GF-D8 (cell line): ENCODE results near the gene CSNK1D.
"Not testable (repeated sequence)": the region's sequence is repeated elsewhere in the genome, so short reads cannot be mapped to it uniquely, and the experiment has no call there.

Experiments
- DNase-seq: peaks from one replicate; lab custom pipeline; 2025; lab: John Stamatoyannopoulos, UW

The CSNK1D gene

DNA sequence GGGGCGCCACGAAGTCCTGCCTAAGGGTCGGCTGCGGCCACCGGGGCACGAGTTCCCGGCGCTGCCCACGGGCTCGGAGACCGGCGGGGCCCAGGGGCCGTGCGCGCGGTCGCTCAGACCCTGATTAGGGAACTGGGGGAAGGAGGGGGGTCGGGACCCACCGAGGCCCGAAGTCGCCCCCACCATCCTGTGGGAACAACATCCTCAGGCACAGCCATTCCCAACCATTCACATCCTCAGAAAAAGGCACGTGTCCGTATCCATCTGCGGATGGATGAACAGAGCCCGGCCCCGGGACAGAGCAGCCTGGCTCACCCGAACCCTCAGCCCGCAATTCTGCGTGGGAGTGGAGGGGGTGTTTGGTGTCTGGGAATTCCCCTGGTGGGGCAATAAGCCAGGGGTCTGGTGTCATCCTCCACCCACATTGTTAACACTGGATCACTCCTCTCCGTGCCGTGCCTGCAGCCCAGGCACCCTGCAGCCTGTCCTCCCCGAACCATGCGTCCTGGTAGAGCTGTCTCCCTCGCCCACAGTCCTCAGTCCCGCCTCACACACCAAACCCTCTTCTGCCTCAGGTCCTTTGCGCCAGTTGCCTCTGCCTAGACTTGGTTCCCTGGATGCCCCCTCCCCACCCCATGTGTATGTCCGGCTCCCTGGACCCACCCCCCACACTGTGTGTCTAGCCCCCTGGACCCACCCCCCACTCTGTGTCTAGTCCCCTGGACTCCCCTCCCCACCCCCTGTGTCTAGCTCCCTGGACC lies 60.1 kb downstream of the CSNK1D start:
- no peak for DNase-seq

DNA sequence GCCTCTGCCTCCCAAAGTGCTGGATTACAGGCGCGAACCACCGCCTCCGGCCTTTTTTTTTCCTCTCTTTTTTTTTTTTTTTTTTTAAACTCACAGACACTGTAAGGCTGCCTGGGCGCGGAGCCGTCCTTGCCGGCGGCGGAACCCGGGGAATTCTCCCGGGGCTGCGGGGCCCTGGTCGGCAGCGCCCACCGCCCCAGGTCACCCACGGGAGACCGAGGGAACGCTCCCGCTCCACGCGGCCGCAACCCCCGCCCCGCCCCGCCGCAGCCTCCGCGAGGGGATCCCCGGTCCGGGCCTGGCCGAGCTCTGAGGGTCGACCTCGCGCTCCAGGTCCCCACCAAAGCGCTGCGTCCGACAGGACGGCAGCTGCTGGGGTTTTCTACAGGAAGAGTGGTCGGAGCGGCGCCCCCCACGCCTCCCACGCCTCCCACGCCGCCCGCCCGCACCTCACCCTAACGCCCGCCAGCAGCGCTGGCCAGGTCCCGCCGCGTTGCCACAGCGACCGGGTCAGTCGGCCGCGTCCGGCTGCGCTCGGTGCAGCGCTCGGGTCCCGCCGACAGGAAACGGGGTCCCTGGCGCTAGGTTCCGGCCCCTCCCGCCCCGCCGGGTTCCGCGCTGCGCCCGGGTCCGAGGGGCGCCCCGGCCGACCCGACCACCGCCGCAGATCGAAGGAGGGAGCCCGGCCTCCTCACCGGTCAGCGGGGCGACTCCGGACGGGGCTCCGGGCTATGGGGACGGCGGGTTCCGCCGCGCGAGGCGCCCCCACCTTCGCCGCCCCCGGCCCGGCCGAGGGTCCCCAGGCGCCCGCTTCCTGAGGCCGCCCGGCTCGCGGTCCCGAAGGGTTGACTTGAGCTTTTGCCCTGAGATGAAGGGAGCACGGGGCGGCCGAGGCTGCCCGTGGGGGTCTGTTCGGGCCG lies 60.9 kb downstream of the CSNK1D start, which contains the start of gene CCDC57:
CCDC57 (minus strand) TSS at position 512 of the 920 bp plus-strand sequence. CDS start 10,898 bp downstream, outside the sequence.
- DNase-seq, result peak; percentile 41

DNA sequence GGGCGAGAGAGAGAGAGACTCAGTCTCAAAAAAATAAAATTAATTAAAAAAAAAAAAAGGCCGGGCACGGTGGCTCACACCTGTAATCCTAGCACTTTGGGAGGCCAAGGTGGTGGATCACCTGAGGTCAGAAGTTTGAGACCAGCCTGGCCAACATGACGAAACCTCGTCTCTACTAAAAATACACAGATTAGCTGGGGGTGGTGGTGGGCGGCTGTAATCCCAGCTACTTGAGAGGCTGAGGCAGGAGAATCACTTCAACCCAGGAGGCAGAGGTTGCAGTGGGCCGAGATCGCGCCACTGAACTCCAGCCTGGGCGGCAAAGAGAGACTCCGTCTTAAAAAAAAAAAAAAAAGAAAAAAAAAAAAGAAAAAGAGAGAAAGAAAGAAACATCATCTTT lies 62.8 kb downstream of the CSNK1D start:
- DNase-seq, result not testable (repeated sequence)

DNA sequence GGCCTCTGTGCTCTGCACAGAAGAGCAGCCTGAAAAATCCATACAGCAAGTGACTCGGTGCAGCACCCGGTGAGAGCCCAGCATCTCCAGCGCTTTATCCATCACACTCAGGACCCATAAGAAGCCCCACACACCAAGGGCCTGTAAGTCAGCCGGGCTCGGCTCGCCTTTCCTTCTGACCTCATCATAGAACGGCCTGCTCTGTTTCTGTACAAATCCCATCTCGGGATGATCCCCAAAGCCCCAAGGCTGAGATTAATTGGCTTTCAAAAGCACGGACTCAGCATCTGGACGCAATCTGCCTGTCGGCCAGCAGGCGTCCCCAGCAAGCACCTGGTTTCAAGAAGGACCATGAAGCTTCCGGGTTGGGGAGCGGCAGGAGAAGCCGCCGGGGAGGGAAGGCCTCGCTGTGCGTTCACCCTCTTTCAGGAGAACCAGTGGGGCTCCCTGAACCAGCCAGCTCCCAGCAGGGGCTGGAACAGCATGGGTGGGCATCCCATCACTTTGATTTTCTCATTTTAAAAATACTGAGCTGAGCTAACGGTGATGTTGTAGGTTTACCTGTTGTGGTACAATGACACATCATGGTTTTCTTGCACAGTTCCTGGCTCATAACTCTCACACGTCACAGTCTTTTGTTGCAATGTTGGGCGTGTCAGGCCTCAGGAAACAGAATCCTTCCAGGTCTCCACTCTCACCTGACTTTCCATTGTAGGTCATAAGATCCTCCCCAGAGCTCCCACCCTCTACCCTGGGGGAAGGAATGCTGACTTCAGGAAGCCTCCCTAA lies 67.6 kb downstream of the CSNK1D start:
- DNase-seq, result peak; percentile 62

DNA sequence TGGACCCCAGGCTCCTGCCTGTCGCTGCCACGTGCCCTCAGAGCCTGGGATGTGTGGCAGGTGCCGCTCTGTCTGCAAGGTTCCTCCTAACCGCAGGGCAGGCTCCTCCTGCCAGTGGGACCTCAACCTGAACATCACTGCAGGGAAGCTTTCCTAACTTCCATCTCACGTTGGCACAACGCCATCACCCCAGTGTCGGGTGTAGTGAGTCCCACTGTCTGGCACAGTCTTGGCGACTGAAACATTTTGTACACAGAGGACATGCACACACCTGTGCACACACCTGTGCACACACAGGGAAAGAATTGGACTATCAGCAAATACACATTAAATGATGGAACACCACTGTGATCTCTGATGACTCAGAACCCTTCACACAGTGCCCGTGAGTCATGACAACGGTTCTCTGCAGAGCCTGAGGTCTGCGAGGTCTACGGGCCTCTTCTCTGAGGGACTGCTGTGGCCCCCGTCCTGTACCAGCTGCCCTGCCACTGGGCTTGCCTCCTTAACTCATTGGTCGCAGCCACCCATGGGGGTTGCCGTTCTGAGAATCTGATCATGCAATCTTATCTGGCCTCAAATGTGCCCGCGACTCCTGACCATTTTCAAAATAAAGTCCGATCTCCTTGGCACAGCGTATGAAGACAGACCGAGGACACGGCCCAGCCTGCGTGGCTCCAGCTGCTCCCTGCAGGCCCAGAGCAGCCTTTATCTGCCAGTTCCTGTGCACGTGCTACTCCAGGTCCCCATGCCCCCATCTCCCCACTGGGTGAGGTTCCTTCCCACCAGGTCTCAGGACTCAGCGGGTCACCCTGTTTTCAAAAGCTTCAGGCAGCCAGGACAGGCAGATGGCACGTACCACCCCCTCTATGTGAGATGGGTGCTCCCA lies 68.4 kb downstream of the CSNK1D start:
- DNase-seq, result no peak

DNA sequence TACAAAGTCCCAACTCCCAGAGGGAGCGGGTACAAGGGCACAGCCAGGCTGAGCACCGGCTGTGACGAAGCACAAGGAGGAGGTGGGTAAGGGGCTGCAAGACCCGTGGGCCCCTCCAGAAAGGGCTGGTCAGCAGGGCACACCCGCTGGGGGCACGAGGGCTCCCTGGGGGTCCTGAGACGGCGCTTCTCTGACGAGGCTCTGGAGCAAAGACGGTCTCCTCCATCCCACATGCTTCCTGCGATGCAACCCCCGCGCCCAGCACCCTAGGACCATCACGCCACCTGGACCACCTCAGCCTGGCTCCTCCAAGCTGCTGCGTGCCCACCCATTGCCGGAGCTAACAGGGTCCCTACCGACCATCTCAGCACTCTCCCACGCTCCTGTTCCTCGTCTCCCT lies 69.6 kb downstream of the CSNK1D start:
- no peak for DNase-seq

DNA sequence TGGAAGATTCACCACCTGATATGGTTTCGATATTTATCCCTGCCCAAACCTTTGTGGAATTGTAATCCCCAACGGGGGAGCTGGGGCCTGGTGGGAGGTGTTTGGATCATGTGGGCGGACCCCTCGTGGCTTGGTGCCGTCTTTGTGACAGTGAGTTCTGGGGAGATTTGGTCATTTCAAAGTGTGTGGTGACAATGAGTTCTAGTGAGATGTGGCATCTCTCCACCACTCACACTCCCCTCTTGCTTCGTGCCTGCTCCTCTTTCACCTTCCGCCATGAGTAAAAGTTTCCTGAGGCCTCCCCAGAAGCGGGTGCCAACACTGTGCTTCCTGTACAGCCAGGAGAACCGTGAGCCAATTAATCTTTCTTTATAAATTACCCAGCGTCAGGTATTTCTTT lies 70.5 kb downstream of the CSNK1D start:
- DNase-seq, result no peak

DNA sequence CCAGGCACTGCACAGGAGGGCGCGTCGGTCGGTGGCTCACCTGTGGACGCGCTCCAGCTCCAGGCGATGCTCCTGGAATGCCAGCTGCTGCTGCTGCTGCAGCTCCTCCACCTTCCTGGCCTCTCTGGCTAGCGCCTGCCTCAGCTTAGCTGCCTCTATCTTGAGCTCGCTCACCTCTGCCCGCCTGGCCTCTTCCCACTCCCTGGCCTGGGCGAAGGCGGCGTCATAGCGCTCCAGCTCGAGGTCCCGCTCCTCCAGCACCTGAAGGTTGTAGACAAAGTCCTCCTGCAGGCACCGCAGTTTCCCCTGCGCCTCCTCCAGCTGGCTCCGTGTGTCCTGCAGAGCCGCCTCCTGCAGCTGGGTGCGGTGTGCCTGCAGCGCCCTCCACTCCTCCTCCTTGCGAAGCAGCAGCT lies 72.0 kb downstream of the CSNK1D start:
- DNase-seq, result no peak

DNA sequence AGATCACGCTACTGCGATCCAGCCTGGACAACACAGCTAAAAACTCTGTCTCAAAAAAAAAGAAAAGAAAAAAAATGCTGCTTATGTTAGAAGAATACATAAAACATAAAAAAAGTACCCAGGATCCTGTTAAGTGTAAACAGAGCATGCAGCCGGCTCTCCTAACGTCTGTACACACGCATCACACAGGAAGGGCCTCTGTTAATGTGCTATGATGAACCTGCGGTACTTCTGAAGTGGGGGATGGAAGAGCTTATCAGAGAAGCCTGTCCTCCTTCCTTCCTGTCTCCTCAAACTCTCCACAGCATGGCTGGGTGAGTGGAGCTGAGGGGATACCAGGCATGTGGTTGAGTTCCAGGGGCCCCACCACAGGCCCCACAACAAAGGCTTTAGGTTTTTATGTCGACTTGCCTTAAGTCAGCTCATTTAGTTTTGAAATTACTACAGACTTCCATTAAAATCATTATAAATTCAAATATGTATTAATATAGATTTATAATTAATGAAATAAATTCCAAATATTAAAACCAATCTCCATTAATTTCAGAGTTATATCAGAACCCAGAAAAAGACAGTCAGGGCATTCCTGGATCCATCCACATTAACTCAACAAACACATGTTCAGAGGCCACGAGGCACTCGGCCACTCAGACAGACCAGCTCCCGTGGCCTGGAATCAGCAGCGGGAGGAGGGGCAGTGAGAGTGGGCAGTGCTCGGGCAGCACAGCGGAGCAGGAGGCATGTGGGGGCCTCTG lies 72.6 kb downstream of the CSNK1D start:
- peak; percentile 21 for DNase-seq

DNA sequence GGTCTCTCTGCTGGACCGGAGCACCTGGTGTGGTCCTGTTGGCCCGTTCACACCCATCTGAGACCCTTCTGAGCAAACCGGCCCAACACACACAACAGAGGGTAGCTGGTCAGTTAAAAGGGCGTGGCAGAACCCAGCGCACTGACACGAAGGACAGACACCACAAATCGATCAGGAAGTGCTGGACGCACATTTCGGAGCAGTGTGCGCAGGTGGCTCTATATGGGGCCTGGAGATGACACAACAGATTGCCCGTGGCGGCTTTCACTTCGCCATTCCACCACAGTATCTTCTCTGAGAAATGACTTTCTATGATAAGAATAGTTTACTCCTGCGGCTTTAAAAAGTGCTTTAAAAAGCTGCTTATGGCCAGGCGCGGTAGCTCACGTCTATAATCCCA lies 73.4 kb downstream of the CSNK1D start:
- DNase-seq, result no peak

DNA sequence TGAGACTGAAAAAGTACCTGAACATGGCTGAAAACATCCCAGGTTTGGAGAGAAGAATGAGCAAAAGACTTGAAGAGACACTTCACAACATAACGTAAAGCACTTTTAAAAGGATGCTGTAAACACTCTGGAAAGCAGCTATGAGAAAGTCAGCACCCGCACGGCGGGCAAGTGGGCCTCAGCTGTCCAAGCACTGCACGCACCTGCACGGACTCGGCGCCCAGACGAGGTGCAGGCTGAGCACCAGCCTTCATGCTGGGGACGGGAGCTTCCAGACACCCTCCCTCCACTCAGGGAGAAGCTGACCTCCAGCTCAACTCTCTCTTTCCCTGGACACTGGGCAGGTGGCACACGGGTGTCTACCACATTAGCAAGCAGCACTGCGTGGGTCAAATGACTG lies 74.0 kb downstream of the CSNK1D start:
- no peak for DNase-seq

DNA sequence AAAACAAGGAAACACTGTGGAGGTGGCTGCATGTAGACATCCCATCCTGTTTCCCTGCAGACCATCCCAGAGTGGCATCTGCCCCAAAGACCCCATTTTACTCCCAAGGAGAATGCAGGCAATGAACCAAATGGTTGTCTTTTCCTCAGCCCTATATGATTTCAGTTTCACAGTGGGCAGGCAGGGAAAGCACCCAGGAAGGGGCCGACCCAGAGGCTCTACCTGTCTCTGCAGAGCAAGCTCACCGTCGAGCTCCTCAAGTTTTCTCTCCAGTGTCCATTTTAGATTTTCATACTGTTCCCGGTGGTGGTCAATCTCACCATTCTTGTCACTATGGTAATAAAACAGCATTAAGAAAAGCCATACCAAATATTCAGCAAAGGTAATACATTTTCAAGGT lies 75.4 kb downstream of the CSNK1D start:
- no peak for DNase-seq

DNA sequence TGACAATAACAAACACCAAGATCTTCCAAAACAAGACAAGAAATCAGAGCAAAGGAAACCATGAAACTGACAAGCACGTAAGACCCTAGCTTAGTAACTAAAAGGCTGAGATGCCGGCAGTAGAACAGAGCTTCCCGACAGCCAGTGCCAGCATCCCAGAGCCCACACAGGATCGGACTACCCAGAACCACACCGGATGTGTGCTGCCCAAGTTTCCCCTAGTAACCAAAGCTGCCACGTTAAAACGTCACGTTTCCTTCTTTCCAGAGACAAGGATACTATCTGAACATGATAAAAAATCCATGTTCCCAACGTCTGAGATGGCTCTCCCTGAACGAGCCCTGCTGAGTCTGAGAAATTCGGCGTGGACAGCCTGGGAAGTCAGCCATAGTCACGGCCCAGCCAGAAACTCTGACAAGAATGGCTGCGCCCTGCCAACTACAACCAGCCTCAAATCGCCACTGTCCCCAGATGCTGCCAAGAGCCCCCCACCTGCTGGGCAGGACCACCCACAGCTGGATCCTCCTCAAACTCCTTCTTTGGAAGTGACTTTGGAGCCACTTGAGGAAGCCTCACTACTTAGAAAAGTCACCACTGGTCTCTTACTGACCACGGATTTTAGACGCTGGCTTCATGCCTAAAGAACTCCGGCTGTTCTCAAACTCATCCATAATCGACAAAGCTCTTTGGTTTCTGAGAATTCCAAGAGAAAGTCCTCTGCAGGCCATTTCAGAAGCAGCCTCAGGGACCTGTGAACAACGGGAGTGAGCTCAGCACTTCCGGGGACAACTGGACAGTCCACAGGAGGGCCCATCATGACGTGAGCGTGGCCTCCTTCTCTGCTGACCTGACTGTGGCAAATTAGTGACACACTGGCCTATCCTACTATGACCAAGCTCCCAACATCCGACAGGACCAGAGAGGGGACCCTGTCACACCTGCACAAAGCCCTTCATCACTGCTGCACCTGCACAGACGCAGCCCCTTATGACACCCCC lies 77.5 kb downstream of the CSNK1D start:
- no peak for DNase-seq

DNA sequence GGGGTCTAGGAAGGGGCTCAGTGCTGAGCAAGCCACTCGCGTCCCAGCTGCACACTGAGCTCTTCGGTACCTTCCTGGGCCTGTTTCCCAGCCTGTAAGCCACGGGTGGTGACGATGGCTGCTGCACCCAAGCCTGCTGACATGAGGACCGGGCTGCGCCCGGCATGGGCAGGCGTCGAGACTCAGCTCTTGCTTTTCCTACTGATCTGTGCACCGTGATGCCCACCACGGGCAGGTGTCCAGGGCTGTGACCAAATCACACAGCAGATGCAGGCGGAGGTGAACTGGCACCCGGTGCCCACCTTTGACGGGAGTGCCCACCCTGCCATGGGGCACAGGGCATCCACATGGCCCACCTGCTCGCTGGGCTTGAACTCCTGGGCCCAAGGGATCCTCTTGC lies 78.7 kb downstream of the CSNK1D start:
- no peak for DNase-seq

DNA sequence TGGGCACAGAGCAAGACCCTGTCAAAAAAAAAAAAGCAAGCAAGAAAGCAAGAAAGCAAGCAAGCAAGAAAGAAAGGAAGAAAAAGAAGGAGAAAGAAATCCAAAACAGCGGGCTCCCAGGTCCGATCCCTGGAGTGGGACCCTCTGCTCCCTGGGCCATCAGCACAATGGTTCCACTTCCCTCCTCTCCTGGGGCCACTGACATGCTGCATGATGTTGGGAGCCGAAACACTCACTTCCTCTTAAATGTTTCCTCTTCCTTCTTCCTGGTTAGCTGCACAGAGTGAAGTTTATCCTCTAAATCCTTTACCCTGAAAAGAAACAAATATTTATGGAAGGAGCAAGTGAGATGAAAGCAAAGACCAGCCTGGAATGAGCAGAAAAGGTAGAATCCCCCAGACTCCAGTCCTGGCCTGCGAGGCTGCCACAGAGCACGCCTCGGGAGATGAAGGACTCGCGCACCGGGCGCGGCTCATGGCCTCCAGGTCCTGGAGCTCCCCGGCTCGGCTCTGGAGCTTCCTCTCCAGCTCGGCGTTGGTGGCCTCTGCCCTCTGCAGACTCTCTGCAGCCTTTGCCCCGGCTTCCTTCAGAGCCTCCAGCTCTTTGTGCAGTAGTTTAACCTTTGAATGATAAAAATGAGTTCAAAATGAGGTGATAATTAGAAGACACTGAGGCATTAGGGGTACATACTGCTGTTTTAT lies 79.8 kb downstream of the CSNK1D start:
- no peak for DNase-seq

DNA sequence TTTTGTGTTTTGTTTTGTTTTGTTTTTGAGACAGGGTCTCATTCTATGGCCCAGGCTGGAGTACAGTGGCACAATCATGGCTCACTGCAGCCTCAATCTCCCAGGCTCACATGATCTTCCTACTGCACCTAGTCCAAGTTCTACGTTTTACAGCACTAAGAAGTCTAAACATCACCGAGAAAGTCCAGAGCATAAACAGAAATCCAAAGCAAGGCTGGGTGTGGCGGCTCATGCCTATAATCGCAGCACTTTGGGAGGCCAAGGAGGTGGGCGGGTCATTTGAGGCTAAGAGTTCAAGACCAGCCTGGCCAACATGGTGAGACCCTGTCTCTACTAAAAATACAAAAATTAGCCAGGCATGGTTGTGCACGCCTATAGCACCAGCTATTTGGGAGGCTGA lies 80.5 kb downstream of the CSNK1D start:
- not testable (repeated sequence) for DNase-seq
